HL-60 (cell line): ENCODE data around the gene GPR84.

Experiments used
- GABPA ChIP-seq: IDR thresholded peaks from 2 replicates; pipeline ENCODE4 v1.6.1; 2012; ENCODE audit warnings: low read depth
- POLR2AphosphoS5 ChIP-seq: IDR thresholded peaks from 2 replicates; pipeline ENCODE4 v1.6.1; 2012; ENCODE audit warnings: low read depth
- SPI1 ChIP-seq: IDR thresholded peaks from 2 replicates; pipeline ENCODE4 v1.6.1; 2012; ENCODE audit warnings: low read depth, mild to moderate bottlenecking, borderline replicate concordance
- TF ChIP-seq, protein P1 (sequence below): IDR thresholded peaks from one replicate; pipeline ENCODE4 v1.5.1; 2011; ENCODE audit warnings: low read length, control low read depth, inconsistent platforms; ENCODE audit not compliant: insufficient read depth
- TF ChIP-seq, protein P2 (sequence below): IDR thresholded peaks from 2 replicates; pipeline ENCODE4 v1.6.1; 2012; ENCODE audit warnings: low read depth; ENCODE audit not compliant: insufficient replicate concordance

DNA sequence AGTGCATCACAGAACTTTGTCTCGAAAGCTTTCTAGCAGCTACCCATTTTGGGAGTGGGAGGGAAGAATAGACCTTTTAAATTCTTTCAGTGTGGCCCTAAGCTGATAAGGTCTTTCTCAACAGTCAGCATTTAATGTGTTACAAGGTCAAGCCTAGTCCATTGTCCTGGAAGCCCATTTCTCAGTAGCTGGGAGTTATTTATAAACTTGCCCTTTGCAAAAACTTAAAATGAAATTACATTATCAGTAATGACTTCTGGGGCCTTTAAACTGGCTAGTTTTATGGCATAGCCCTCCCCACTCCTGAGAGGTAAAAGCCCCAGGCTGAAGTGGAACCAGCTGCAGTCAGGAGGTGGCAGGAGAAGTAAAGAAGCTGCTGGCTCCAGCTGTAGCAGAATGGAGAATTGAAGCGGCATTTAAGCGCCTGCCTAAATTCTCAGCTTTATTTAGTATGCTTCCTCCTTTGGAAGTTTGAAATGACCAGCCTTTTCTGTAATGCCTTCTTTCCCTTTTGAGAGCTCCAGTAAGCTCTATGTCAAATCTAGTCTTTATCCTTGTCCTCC, 26.9 kb downstream of the GPR84 start:
- TF ChIP-seq, protein P1, sequence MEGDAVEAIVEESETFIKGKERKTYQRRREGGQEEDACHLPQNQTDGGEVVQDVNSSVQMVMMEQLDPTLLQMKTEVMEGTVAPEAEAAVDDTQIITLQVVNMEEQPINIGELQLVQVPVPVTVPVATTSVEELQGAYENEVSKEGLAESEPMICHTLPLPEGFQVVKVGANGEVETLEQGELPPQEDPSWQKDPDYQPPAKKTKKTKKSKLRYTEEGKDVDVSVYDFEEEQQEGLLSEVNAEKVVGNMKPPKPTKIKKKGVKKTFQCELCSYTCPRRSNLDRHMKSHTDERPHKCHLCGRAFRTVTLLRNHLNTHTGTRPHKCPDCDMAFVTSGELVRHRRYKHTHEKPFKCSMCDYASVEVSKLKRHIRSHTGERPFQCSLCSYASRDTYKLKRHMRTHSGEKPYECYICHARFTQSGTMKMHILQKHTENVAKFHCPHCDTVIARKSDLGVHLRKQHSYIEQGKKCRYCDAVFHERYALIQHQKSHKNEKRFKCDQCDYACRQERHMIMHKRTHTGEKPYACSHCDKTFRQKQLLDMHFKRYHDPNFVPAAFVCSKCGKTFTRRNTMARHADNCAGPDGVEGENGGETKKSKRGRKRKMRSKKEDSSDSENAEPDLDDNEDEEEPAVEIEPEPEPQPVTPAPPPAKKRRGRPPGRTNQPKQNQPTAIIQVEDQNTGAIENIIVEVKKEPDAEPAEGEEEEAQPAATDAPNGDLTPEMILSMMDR = no peak
- TF ChIP-seq SPI1 (no peak), POLR2AphosphoS5 (no peak), GABPA (no peak)
- TF ChIP-seq, protein P2, sequence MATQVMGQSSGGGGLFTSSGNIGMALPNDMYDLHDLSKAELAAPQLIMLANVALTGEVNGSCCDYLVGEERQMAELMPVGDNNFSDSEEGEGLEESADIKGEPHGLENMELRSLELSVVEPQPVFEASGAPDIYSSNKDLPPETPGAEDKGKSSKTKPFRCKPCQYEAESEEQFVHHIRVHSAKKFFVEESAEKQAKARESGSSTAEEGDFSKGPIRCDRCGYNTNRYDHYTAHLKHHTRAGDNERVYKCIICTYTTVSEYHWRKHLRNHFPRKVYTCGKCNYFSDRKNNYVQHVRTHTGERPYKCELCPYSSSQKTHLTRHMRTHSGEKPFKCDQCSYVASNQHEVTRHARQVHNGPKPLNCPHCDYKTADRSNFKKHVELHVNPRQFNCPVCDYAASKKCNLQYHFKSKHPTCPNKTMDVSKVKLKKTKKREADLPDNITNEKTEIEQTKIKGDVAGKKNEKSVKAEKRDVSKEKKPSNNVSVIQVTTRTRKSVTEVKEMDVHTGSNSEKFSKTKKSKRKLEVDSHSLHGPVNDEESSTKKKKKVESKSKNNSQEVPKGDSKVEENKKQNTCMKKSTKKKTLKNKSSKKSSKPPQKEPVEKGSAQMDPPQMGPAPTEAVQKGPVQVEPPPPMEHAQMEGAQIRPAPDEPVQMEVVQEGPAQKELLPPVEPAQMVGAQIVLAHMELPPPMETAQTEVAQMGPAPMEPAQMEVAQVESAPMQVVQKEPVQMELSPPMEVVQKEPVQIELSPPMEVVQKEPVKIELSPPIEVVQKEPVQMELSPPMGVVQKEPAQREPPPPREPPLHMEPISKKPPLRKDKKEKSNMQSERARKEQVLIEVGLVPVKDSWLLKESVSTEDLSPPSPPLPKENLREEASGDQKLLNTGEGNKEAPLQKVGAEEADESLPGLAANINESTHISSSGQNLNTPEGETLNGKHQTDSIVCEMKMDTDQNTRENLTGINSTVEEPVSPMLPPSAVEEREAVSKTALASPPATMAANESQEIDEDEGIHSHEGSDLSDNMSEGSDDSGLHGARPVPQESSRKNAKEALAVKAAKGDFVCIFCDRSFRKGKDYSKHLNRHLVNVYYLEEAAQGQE = no peak
